Measurements from ENCODE around the gene MCUR1.
"Not testable (repeated sequence)": the region's sequence is repeated elsewhere in the genome, so short reads cannot be mapped to it uniquely, and the experiment has no call there.

The MCUR1 gene

GRCh38 chr6:13795041-13795750, 19.2 kb downstream of the MCUR1 start:
- no peak overlapping the region for H3K4me3 ChIP-seq (ENCODE audit: low read length)
- peak; percentile 99 for TF ChIP-seq CTCF (conservative IDR thresholded peaks at IDR 0.05; ENCODE audit: low read length)
- DNase-seq (ENCODE audit: low read depth), result peak; percentile 80

- no peak for TF ChIP-seq CTCF (conservative IDR thresholded peaks at IDR 0.05; ENCODE audit: low read length)
- peak; percentile 84 for DNase-seq (ENCODE audit: low read depth)
Measured at GRCh38 chr6:13794184-13794583, 20.2 kb downstream of the MCUR1 start.

GRCh38 chr6:13789746-13790145, 24.6 kb downstream of the MCUR1 start:
- no peak overlapping the region for H3K4me3 ChIP-seq (ENCODE audit: low read length)
- TF ChIP-seq CTCF (conservative IDR thresholded peaks at IDR 0.05; ENCODE audit: low read length), result no peak
- DNase-seq (ENCODE audit: low read depth), result no peak

More at GRCh38 chr6:13794184-13794583, 20.2 kb downstream of the MCUR1 start:
- no peak overlapping the region for H3K4me3 ChIP-seq (ENCODE audit: low read length)

GRCh38 chr6:13788820-13789219, 25.5 kb downstream of the MCUR1 start:
- no peak for TF ChIP-seq CTCF (conservative IDR thresholded peaks at IDR 0.05; ENCODE audit: low read length)
- no peak for DNase-seq (ENCODE audit: low read depth)
- H3K4me3 ChIP-seq (ENCODE audit: low read length), result no peak overlapping the region

- peak; percentile 64 for DNase-seq (ENCODE audit: low read depth)
- peak overlapping the region; percentile 44 for H3K4me3 ChIP-seq (ENCODE audit: low read length)
- TF ChIP-seq CTCF (conservative IDR thresholded peaks at IDR 0.05; ENCODE audit: low read length), result no peak
Measured at GRCh38 chr6:13787137-13787536, 27.2 kb downstream of the MCUR1 start.

- DNase-seq (ENCODE audit: low read depth); H3K4me3 ChIP-seq (ENCODE audit: low read length): not testable (repeated sequence)
Measured at GRCh38 chr6:13780162-13780561, 34.2 kb downstream of the MCUR1 start.

- no peak for DNase-seq (ENCODE audit: low read depth)
- no peak for TF ChIP-seq CTCF (conservative IDR thresholded peaks at IDR 0.05; ENCODE audit: low read length)
- no peak overlapping the region for H3K4me3 ChIP-seq (ENCODE audit: low read length)
Measured at GRCh38 chr6:13778028-13778427, 36.3 kb downstream of the MCUR1 start.
